ENCODE data around the gene AQP7.
"Not testable (repeated sequence)": the region's sequence is repeated elsewhere in the genome, so short reads cannot be mapped to it uniquely, and the experiment has no call there.

AQP7 gene

GRCh38 chr9:33393581-33393980 lies 8.8 kb downstream of the AQP7 start:
- DNase-seq: no peak

- DNase-seq: not testable (repeated sequence)
Measured at GRCh38 chr9:33392591-33393021, 9.8 kb downstream of the AQP7 start.

GRCh38 chr9:33391111-33391771 lies 11.1 kb downstream of the AQP7 start:
- DNase-seq: not testable (repeated sequence)

- no peak for DNase-seq
Measured at GRCh38 chr9:33388110-33388994, 14.0 kb downstream of the AQP7 start.

GRCh38 chr9:33386998-33387397 lies 15.4 kb downstream of the AQP7 start:
- not testable (repeated sequence) for DNase-seq

- DNase-seq: not testable (repeated sequence)
Measured at GRCh38 chr9:33386641-33386996, 15.7 kb downstream of the AQP7 start.

- DNase-seq: not testable (repeated sequence)
Measured at GRCh38 chr9:33385979-33386640, 16.3 kb downstream of the AQP7 start.

- not testable (repeated sequence) for DNase-seq
Measured at GRCh38 chr9:33385536-33385935, 16.8 kb downstream of the AQP7 start.

GRCh38 chr9:33383396-33383795 lies 19.0 kb downstream of the AQP7 start:
- DNase-seq: not testable (repeated sequence)

GRCh38 chr9:33382397-33382796 lies 20.0 kb downstream of the AQP7 start:
- not testable (repeated sequence) for DNase-seq

- no peak for DNase-seq
Measured at GRCh38 chr9:33381231-33381791, 21.1 kb downstream of the AQP7 start.

- DNase-seq: no peak
Measured at GRCh38 chr9:33380390-33381094, 21.8 kb downstream of the AQP7 start.

- DNase-seq: no peak
Measured at GRCh38 chr9:33379666-33380389, 22.5 kb downstream of the AQP7 start.

- no peak for DNase-seq
Measured at GRCh38 chr9:33378121-33378795, 24.1 kb downstream of the AQP7 start.

GRCh38 chr9:33377089-33377715 lies 25.2 kb downstream of the AQP7 start:
- DNase-seq: no peak

- no peak for DNase-seq
Measured at GRCh38 chr9:33375841-33376321, 26.5 kb downstream of the AQP7 start.

- DNase-seq: no peak
Measured at GRCh38 chr9:33375238-33375840, 27.0 kb downstream of the AQP7 start.

- peak; percentile 58 for DNase-seq
Measured at GRCh38 chr9:33374634-33375237, 27.6 kb downstream of the AQP7 start.

- DNase-seq: no peak
Measured at GRCh38 chr9:33374190-33374589, 28.2 kb downstream of the AQP7 start.

- DNase-seq: no peak
Measured at GRCh38 chr9:33372900-33373299, 29.5 kb downstream of the AQP7 start.

Measured in activated gamma-delta T cell treated with Interleukin-2 at 50 U/mL for 16 hours (primary cell).